ENCODE results near the gene GSG1. TPM values are rescaled to one million over a fixed set of nuclear protein-coding genes. Genes with fewer than 3 reads are reported as not detected.
"Not testable (repeated sequence)": the region's sequence is repeated elsewhere in the genome, so short reads cannot be mapped to it uniquely, and the experiment has no call there.

Gene GSG1
- total RNA-seq, 2 experiments from 2014 or later = not detected

GRCh38 chr12:13088496-13088895 is 15.0 kb downstream of the GSG1 start:
- Mint-ChIP-seq H3K27ac (no peak overlapping the region), H3K27me3 (ENCODE audit: low read depth) (no peaks in the 10 kb centered on the region)
- CTCF ChIA-PET = interaction anchor here (1.2 to 1.4 kb wide), 2 partner anchors 10 to 167 kb away, joined by 3 read pairs; no protein-coding TSS in a partner anchor

GRCh38 chr12:13087766-13088165 is 15.7 kb downstream of the GSG1 start:
- ChIA-PET POLR2A (no interaction called here), CTCF (interaction anchor here (1.4 kb wide), 1 partner anchor 11 kb away, joined by 3 read pairs; no protein-coding TSS in a partner anchor)
- H3K4me3 Mint-ChIP-seq = no peak overlapping the region
- no peaks in the 10 kb centered on the region for H3K4me1 Mint-ChIP-seq (ENCODE audit: low read depth)
- H3K36me3 Mint-ChIP-seq (ENCODE audit: low read depth) = no peaks in the 10 kb centered on the region
- no peak overlapping the region for H3K27ac Mint-ChIP-seq
- ATAC-seq = no peak
- H3K27me3 Mint-ChIP-seq (ENCODE audit: low read depth) = no peaks in the 10 kb centered on the region
- no peak for DNase-seq
- no peaks in the 10 kb centered on the region for H3K9me3 Mint-ChIP-seq (ENCODE audit: insufficient read depth)

More at GRCh38 chr12:13088496-13088895, 15.0 kb downstream of the GSG1 start:
- Mint-ChIP-seq H3K9me3 (ENCODE audit: insufficient read depth) (no peaks in the 10 kb centered on the region), H3K36me3 (ENCODE audit: low read depth) (no peaks in the 10 kb centered on the region), H3K4me1 (ENCODE audit: low read depth) (no peaks in the 10 kb centered on the region), H3K4me3 (no peak overlapping the region)
- ATAC-seq (no peak), DNase-seq (no peak)
- POLR2A ChIA-PET = no interaction called here

- DNase-seq (no peak), ATAC-seq (no peak)
- Mint-ChIP-seq H3K27ac (no peak overlapping the region), H3K27me3 (ENCODE audit: low read depth) (no peaks in the 10 kb centered on the region), H3K4me3 (no peak overlapping the region), H3K36me3 (ENCODE audit: low read depth) (no peaks in the 10 kb centered on the region), H3K4me1 (ENCODE audit: low read depth) (no peaks in the 10 kb centered on the region), H3K9me3 (ENCODE audit: insufficient read depth) (no peaks in the 10 kb centered on the region)
- ChIA-PET POLR2A (no interaction called here), CTCF (interaction anchor here (1.3 to 3.3 kb wide), 2 partner anchors 126 to 169 kb away, joined by 4 to 17 read pairs; no protein-coding TSS in a partner anchor)
Measured at GRCh38 chr12:13085968-13086686, 17.3 kb downstream of the GSG1 start.

GRCh38 chr12:13084898-13085640 is 18.4 kb downstream of the GSG1 start:
- no peak for ATAC-seq
- H3K9me3 Mint-ChIP-seq (ENCODE audit: insufficient read depth) = no peaks in the 10 kb centered on the region
- no peak overlapping the region for H3K27ac Mint-ChIP-seq
- H3K4me3 Mint-ChIP-seq = no peak overlapping the region
- no peaks in the 10 kb centered on the region for H3K27me3 Mint-ChIP-seq (ENCODE audit: low read depth)
- H3K36me3 Mint-ChIP-seq (ENCODE audit: low read depth) = no peaks in the 10 kb centered on the region
- H3K4me1 Mint-ChIP-seq (ENCODE audit: low read depth) = no peaks in the 10 kb centered on the region
- DNase-seq = no peak
- ChIA-PET CTCF (interaction anchor here (1.3 to 3.3 kb wide), 2 partner anchors 127 to 168 kb away, joined by 4 to 17 read pairs; no protein-coding TSS in a partner anchor), POLR2A (interaction anchor here (0.6 kb wide), 1 partner anchor 298 kb away, joined by 3 read pairs; no protein-coding TSS in a partner anchor)

GRCh38 chr12:13083638-13084037 is 19.8 kb downstream of the GSG1 start:
- H3K27me3 Mint-ChIP-seq (ENCODE audit: low read depth); H3K4me3 Mint-ChIP-seq; CTCF ChIA-PET; POLR2A ChIA-PET; H3K36me3 Mint-ChIP-seq (ENCODE audit: low read depth); H3K9me3 Mint-ChIP-seq (ENCODE audit: insufficient read depth); H3K27ac Mint-ChIP-seq; H3K4me1 Mint-ChIP-seq (ENCODE audit: low read depth); ATAC-seq; DNase-seq: not testable (repeated sequence)

GRCh38 chr12:13082861-13083260 is 20.6 kb downstream of the GSG1 start:
- H3K9me3 Mint-ChIP-seq (ENCODE audit: insufficient read depth) = no peaks in the 10 kb centered on the region
- no peaks in the 10 kb centered on the region for H3K4me1 Mint-ChIP-seq (ENCODE audit: low read depth)
- ChIA-PET CTCF (interaction anchor here (1.1 to 1.4 kb wide), 2 partner anchors 10 to 173 kb away, joined by 3 to 4 read pairs; no protein-coding TSS in a partner anchor), POLR2A (no interaction called here)
- no peak overlapping the region for H3K27ac Mint-ChIP-seq
- peaks cover 2% of the 10 kb centered on the region for H3K36me3 Mint-ChIP-seq (ENCODE audit: low read depth)
- H3K4me3 Mint-ChIP-seq = no peak overlapping the region
- DNase-seq (no peak), ATAC-seq (no peak)
- no peaks in the 10 kb centered on the region for H3K27me3 Mint-ChIP-seq (ENCODE audit: low read depth)

GRCh38 chr12:13080266-13080665 is 23.2 kb downstream of the GSG1 start:
- Mint-ChIP-seq H3K36me3 (ENCODE audit: low read depth) (peaks cover 4% of the 10 kb centered on the region), H3K4me1 (ENCODE audit: low read depth) (no peaks in the 10 kb centered on the region), H3K27me3 (ENCODE audit: low read depth) (no peaks in the 10 kb centered on the region), H3K4me3 (no peak overlapping the region), H3K27ac (no peak overlapping the region), H3K9me3 (ENCODE audit: insufficient read depth) (no peaks in the 10 kb centered on the region)
- no peak for DNase-seq
- no peak for ATAC-seq
- ChIA-PET CTCF (interaction anchor here (2.3 kb wide), 1 partner anchor 15 kb away, joined by 7 read pairs; no protein-coding TSS in a partner anchor), POLR2A (no interaction called here)

GRCh38 chr12:13079440-13079906 is 24.0 kb downstream of the GSG1 start:
- H3K9me3 Mint-ChIP-seq (ENCODE audit: insufficient read depth) = no peaks in the 10 kb centered on the region
- DNase-seq = no peak
- no peak overlapping the region for H3K4me3 Mint-ChIP-seq
- ATAC-seq = no peak
- H3K27me3 Mint-ChIP-seq (ENCODE audit: low read depth) = no peaks in the 10 kb centered on the region
- no peak overlapping the region for H3K27ac Mint-ChIP-seq
- CTCF ChIA-PET = interaction anchor here (2.3 kb wide), 1 partner anchor 14 kb away, joined by 7 read pairs; no protein-coding TSS in a partner anchor
- POLR2A ChIA-PET = no interaction called here
- no peaks in the 10 kb centered on the region for H3K4me1 Mint-ChIP-seq (ENCODE audit: low read depth)
- H3K36me3 Mint-ChIP-seq (ENCODE audit: low read depth) = peaks cover 4% of the 10 kb centered on the region

- no peak overlapping the region for H3K4me3 Mint-ChIP-seq
- ATAC-seq = no peak
- H3K36me3 Mint-ChIP-seq (ENCODE audit: low read depth) = peaks cover 4% of the 10 kb centered on the region
- H3K27ac Mint-ChIP-seq = no peak overlapping the region
- DNase-seq = no peak
- no peaks in the 10 kb centered on the region for H3K27me3 Mint-ChIP-seq (ENCODE audit: low read depth)
- no peaks in the 10 kb centered on the region for H3K4me1 Mint-ChIP-seq (ENCODE audit: low read depth)
- POLR2A ChIA-PET = no interaction called here
- no peaks in the 10 kb centered on the region for H3K9me3 Mint-ChIP-seq (ENCODE audit: insufficient read depth)
- CTCF ChIA-PET = no interaction called here
Measured at GRCh38 chr12:13075786-13076570, 27.5 kb downstream of the GSG1 start.

GRCh38 chr12:13075118-13075480 is 28.4 kb downstream of the GSG1 start:
- DNase-seq (no peak), ATAC-seq (no peak)
- ChIA-PET POLR2A (no interaction called here), CTCF (no interaction called here)
- Mint-ChIP-seq H3K4me3 (no peak overlapping the region), H3K27ac (no peak overlapping the region), H3K9me3 (ENCODE audit: insufficient read depth) (no peaks in the 10 kb centered on the region), H3K36me3 (ENCODE audit: low read depth) (peaks cover 4% of the 10 kb centered on the region), H3K4me1 (ENCODE audit: low read depth) (no peaks in the 10 kb centered on the region), H3K27me3 (ENCODE audit: low read depth) (no peaks in the 10 kb centered on the region)

GRCh38 chr12:13074396-13075117 is 28.9 kb downstream of the GSG1 start:
- H3K4me1 Mint-ChIP-seq (ENCODE audit: low read depth) = no peaks in the 10 kb centered on the region
- H3K4me3 Mint-ChIP-seq = no peak overlapping the region
- DNase-seq (no peak), ATAC-seq (no peak)
- ChIA-PET CTCF (interaction anchor here (2.2 kb wide), 1 partner anchor 137 kb away, joined by 8 read pairs; no protein-coding TSS in a partner anchor), POLR2A (no interaction called here)
- H3K9me3 Mint-ChIP-seq (ENCODE audit: insufficient read depth) = no peaks in the 10 kb centered on the region
- no peaks in the 10 kb centered on the region for H3K27me3 Mint-ChIP-seq (ENCODE audit: low read depth)
- H3K27ac Mint-ChIP-seq = no peak overlapping the region
- H3K36me3 Mint-ChIP-seq (ENCODE audit: low read depth) = peaks cover 4% of the 10 kb centered on the region

Data from activated CD8-positive, alpha-beta T cell treated with anti-CD3 and anti-CD28 coated beads, Interleukin-2, amount 10 ng/mL, durations not matched to agents 7 days and 5 days (primary cell).